ENCODE measurements around the gene DDAH2.

The DDAH2 gene

DNA sequence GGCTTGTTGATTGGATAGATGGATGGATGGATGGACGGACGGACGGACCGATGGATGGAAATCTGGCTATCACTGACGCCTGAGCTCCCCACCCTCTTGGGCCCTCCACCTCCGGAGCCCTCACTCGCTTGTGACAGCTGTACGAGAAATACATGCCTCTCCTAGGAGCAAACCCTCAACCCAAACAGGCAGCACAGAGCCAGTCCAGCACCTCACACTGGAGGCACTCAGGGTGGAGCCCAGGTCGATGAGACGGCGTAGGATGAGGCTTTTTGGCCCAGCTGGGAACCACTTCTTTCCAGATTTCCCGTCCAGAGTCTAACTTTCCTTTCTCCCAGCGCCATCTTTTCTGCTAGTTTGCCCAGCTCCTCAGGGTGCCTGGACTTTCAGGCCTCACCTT is 45.5 kb downstream of the DDAH2 start:
- TF ChIP-seq CTCF (IDR thresholded peaks at IDR 0.05) (no peak), ZFX (IDR thresholded peaks at IDR 0.05; ENCODE audit: borderline replicate concordance) (no peak)
- no peak overlapping the region for H3K27ac ChIP-seq

DNA sequence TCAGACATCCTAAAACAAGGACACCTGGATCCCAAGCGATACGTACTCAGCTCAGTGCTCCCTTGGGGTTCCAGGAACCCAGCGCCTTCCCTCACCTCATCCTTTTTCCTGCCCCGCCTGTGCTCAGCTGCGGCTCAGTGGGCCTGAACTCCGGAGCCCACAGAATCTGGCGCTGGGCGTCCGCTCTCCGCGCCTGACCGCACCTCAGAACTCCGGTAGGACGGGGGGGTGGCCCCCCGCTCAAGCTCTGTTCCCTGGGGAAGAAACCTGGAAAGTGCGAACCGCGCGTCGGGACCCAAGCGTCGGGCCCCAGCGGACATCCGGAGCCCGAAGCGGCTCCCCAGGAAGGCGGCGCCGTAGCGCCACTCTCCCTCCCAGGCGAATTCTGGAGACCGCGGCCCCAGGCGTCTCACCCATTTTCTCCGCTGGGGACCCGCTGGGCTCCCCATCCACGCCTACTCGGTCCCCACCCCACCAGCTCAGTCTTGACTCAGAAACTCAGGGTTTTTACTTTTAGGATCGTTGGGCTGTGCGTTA is 47.9 kb downstream of the DDAH2 start:
- no peak for TF ChIP-seq ZFX (IDR thresholded peaks at IDR 0.05; ENCODE audit: borderline replicate concordance)
- no peak for TF ChIP-seq CTCF (IDR thresholded peaks at IDR 0.05)
- peak overlapping the region; percentile 31; the same call in 1 of the 2 replicates for H3K27ac ChIP-seq

- H3K27ac ChIP-seq: peak within 1 kb of the TSS; percentile 31; the same call in 1 of the 2 replicates
- no peak for TF ChIP-seq ZFX (IDR thresholded peaks at IDR 0.05; ENCODE audit: borderline replicate concordance)
- TF ChIP-seq CTCF (IDR thresholded peaks at IDR 0.05): peak; percentile 79
These were observed 48.6 kb downstream of the DDAH2 start, which contains the start of gene LY6G5C for GRCh38 chr6:31680226-31681134. TSS of gene LY6G5C (minus strand) at chr6:31681067. CDS start at chr6:31680373, 694 bp downstream.

DNA sequence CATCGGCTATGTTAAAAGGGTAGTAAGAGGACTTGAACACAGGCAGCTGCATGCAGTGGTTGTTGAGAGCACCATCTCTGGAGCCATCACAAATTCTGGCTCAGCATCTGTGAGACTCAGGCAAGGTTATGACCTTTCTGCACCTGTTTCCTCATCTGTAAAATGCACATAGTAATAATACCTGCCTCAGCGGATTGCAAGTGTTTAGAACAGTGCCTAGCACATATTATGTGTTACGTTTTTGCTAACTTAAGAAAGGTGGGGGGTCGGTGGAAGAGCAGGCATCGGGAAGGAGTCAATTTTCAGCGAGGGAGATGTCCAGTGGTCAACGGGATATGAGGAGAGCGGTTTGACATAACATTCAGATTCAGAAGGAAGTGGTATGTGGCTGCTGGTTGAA is 51.1 kb downstream of the DDAH2 start:
- no peak overlapping the region for H3K27ac ChIP-seq
- no peak for TF ChIP-seq CTCF (IDR thresholded peaks at IDR 0.05)

All from 22Rv1 (cell line).